Measurements from ENCODE around the gene PRODH.
"Not testable (repeated sequence)": the region's sequence is repeated elsewhere in the genome, so short reads cannot be mapped to it uniquely, and the experiment has no call there.

The PRODH gene

GRCh38 chr22:18957621-18958320 lies 21.7 kb upstream of the PRODH start:
- POLR2A ChIA-PET; H3K4me3 ChIP-seq (ENCODE audit: control insufficient read depth in 1 of 7, extremely low read depth in 1 of 7, insufficient read depth in 4 of 7, low read depth in 2 of 7, low read length in 6 of 7); DNase-seq; H3K27me3 ChIP-seq (replicated peaks in 2 of 5; ENCODE audit: control insufficient read depth in 4 of 5, insufficient read depth in 5 of 5, low read length in 4 of 5); H3K36me3 ChIP-seq (ENCODE audit: control insufficient read depth in 4 of 4, insufficient read depth in 4 of 4, low read length in 3 of 4); H3K27ac ChIP-seq (ENCODE audit: insufficient read depth in 1 of 2, low read depth in 1 of 2, low read length in 2 of 2, poor library complexity in 1 of 2, severe bottlenecking in 2 of 2); H3K4me1 ChIP-seq (ENCODE audit: control extremely low read depth in 1 of 4, control insufficient read depth in 4 of 4, insufficient read depth in 4 of 4, low read length in 3 of 4); H3K9me3 ChIP-seq (ENCODE audit: control extremely low read depth in 1 of 5, control insufficient read depth in 4 of 5, insufficient read depth in 2 of 5, low read depth in 1 of 5, low read length in 4 of 5): not testable (repeated sequence)
- 56% methylated on average over 7 of the region's 18 CpGs for WGBS (ENCODE audit: insufficient coverage)
- CTCF ChIA-PET, result interaction anchor here (0.6 kb wide), 1 partner anchor 534 kb away, joined by 4 read pairs; no protein-coding TSS in a partner anchor

- H3K9me3 ChIP-seq (ENCODE audit: control extremely low read depth in 1 of 5, control insufficient read depth in 4 of 5, insufficient read depth in 2 of 5, low read depth in 1 of 5, low read length in 4 of 5); H3K27ac ChIP-seq (ENCODE audit: insufficient read depth in 1 of 2, low read depth in 1 of 2, low read length in 2 of 2, poor library complexity in 1 of 2, severe bottlenecking in 2 of 2); DNase-seq; H3K36me3 ChIP-seq (ENCODE audit: control insufficient read depth in 4 of 4, insufficient read depth in 4 of 4, low read length in 3 of 4); CTCF ChIA-PET; H3K4me1 ChIP-seq (ENCODE audit: control extremely low read depth in 1 of 4, control insufficient read depth in 4 of 4, insufficient read depth in 4 of 4, low read length in 3 of 4); H3K4me3 ChIP-seq (ENCODE audit: control insufficient read depth in 1 of 7, extremely low read depth in 1 of 7, insufficient read depth in 4 of 7, low read depth in 2 of 7, low read length in 6 of 7); H3K27me3 ChIP-seq (replicated peaks in 2 of 5; ENCODE audit: control insufficient read depth in 4 of 5, insufficient read depth in 5 of 5, low read length in 4 of 5): not testable (repeated sequence)
- POLR2A ChIA-PET, result interaction anchor here (0.6 kb wide), 1 partner anchor 25 kb away, joined by 3 read pairs; no protein-coding TSS in a partner anchor
- 83% methylated on average over 5 of the region's 15 CpGs for WGBS (ENCODE audit: insufficient coverage)
Measured at GRCh38 chr22:18956956-18957355, 20.9 kb upstream of the PRODH start.

DNA sequence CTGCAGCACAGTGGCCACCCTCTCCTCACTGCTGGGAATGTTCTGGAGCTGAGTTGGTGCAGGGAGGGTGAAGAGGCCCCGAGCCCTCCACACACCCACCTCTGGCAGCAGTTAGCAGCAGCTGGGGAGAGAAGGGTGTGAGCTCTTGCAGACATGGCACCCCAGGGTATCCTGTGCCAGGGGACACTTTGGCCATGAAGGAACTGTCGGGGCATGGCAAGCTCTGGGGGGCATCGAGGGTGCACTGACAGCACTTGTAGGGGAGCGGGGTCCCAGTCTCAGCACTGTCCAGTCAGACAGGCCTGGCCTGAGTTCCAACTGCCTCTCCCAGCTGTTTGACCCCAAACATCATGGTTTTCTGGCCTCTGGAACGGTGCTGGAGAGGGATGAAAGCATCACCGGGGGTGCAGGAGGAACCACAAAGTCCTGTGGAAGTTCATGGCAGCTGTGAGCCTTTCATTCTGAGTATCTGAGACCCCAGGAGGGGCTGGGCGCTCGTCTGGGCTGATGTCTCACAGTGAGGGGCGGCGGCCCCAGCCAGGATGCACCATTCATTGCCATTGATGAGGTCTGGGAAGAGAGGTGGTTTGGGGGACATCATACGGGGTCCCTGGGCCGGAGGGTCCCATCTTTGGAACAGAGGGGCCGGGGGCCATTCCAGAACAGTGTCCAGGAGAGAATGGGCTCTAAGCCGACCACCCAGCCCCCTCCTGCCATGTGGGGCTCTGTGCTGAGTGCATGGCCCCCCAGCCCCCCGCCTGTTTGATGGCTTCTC lies 20.2 kb upstream of the PRODH start:
- CTCF ChIA-PET, result interaction anchor here (1.0 to 1.4 kb wide), 2 partner anchors 50 to 189 kb away, joined by 3 to 4 read pairs; partner anchors contain the start of genes DGCR6 and ESS2
- POLR2A ChIA-PET, result interaction anchor here (0.6 kb wide), 1 partner anchor 26 kb away, joined by 3 read pairs; no protein-coding TSS in a partner anchor

DNA sequence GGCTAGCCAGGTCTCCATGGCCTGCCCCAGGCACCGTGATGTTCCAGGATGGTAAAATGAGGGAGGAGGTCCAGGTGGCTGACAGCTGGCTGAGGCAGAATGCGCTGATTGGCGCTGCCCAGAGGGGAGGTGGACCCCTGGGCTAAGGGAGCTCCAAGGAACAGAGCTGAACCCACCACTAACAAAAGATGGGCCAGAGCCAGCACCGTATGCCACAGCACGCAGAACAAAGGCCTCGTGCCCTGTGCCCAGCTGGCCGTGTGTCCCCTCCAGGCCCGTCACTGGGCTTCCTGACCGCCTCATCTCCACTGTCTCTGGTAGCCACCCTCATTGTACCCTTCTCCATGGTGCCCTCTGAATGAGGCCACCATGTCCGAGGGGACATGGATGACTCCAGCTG lies 19.6 kb upstream of the PRODH start:
- no peaks in the 10 kb centered on the region for H3K4me1 ChIP-seq (ENCODE audit: control extremely low read depth in 1 of 4, control insufficient read depth in 4 of 4, insufficient read depth in 4 of 4, low read length in 3 of 4)
- no peak overlapping the region for H3K27ac ChIP-seq (ENCODE audit: insufficient read depth in 1 of 2, low read depth in 1 of 2, low read length in 2 of 2, poor library complexity in 1 of 2, severe bottlenecking in 2 of 2)
- no peaks in the 10 kb centered on the region for H3K9me3 ChIP-seq (ENCODE audit: control extremely low read depth in 1 of 5, control insufficient read depth in 4 of 5, insufficient read depth in 2 of 5, low read depth in 1 of 5, low read length in 4 of 5)
- 90% methylated on average over 9 of the region's 10 CpGs for WGBS (ENCODE audit: insufficient coverage)
- ChIA-PET CTCF (interaction anchor here (1.0 to 1.4 kb wide), 2 partner anchors 49 to 189 kb away, joined by 3 to 4 read pairs; partner anchors contain the start of genes DGCR6 and ESS2), POLR2A (no interaction called here)
- no peaks in the 10 kb centered on the region for H3K27me3 ChIP-seq (replicated peaks in 2 of 5; ENCODE audit: control insufficient read depth in 4 of 5, insufficient read depth in 5 of 5, low read length in 4 of 5)
- no peak for DNase-seq
- H3K4me3 ChIP-seq (ENCODE audit: control insufficient read depth in 1 of 7, extremely low read depth in 1 of 7, insufficient read depth in 4 of 7, low read depth in 2 of 7, low read length in 6 of 7), result no peak overlapping the region
- no peaks in the 10 kb centered on the region for H3K36me3 ChIP-seq (ENCODE audit: control insufficient read depth in 4 of 4, insufficient read depth in 4 of 4, low read length in 3 of 4)

More for the DNA sequence above, 20.2 kb upstream of the PRODH start:
- not testable (repeated sequence) for H3K4me1 ChIP-seq (ENCODE audit: control extremely low read depth in 1 of 4, control insufficient read depth in 4 of 4, insufficient read depth in 4 of 4, low read length in 3 of 4); H3K9me3 ChIP-seq (ENCODE audit: control extremely low read depth in 1 of 5, control insufficient read depth in 4 of 5, insufficient read depth in 2 of 5, low read depth in 1 of 5, low read length in 4 of 5); DNase-seq; H3K4me3 ChIP-seq (ENCODE audit: control insufficient read depth in 1 of 7, extremely low read depth in 1 of 7, insufficient read depth in 4 of 7, low read depth in 2 of 7, low read length in 6 of 7); H3K27ac ChIP-seq (ENCODE audit: insufficient read depth in 1 of 2, low read depth in 1 of 2, low read length in 2 of 2, poor library complexity in 1 of 2, severe bottlenecking in 2 of 2); H3K27me3 ChIP-seq (replicated peaks in 2 of 5; ENCODE audit: control insufficient read depth in 4 of 5, insufficient read depth in 5 of 5, low read length in 4 of 5); H3K36me3 ChIP-seq (ENCODE audit: control insufficient read depth in 4 of 4, insufficient read depth in 4 of 4, low read length in 3 of 4)
- 81% methylated on average over 5 of the region's 15 CpGs for WGBS (ENCODE audit: insufficient coverage)

GRCh38 chr22:18954990-18955571 lies 19.0 kb upstream of the PRODH start:
- 89% methylated on average over 13 of the region's 15 CpGs for WGBS (ENCODE audit: insufficient coverage)

GRCh38 chr22:18954303-18954989 lies 18.4 kb upstream of the PRODH start:
- CTCF ChIA-PET; H3K4me3 ChIP-seq (ENCODE audit: control insufficient read depth in 1 of 7, extremely low read depth in 1 of 7, insufficient read depth in 4 of 7, low read depth in 2 of 7, low read length in 6 of 7); H3K27me3 ChIP-seq (replicated peaks in 2 of 5; ENCODE audit: control insufficient read depth in 4 of 5, insufficient read depth in 5 of 5, low read length in 4 of 5); H3K4me1 ChIP-seq (ENCODE audit: control extremely low read depth in 1 of 4, control insufficient read depth in 4 of 4, insufficient read depth in 4 of 4, low read length in 3 of 4); H3K9me3 ChIP-seq (ENCODE audit: control extremely low read depth in 1 of 5, control insufficient read depth in 4 of 5, insufficient read depth in 2 of 5, low read depth in 1 of 5, low read length in 4 of 5); POLR2A ChIA-PET; H3K36me3 ChIP-seq (ENCODE audit: control insufficient read depth in 4 of 4, insufficient read depth in 4 of 4, low read length in 3 of 4); H3K27ac ChIP-seq (ENCODE audit: insufficient read depth in 1 of 2, low read depth in 1 of 2, low read length in 2 of 2, poor library complexity in 1 of 2, severe bottlenecking in 2 of 2): not testable (repeated sequence)
- peak; percentile 28 to 64 (median 61) for DNase-seq
- 12% methylated on average over 7 of the region's 14 CpGs for WGBS (ENCODE audit: insufficient coverage)

More at GRCh38 chr22:18954990-18955571, 19.0 kb upstream of the PRODH start:
- Histone ChIP-seq H3K27ac (ENCODE audit: insufficient read depth in 1 of 2, low read depth in 1 of 2, low read length in 2 of 2, poor library complexity in 1 of 2, severe bottlenecking in 2 of 2) (no peak overlapping the region), H3K9me3 (ENCODE audit: control extremely low read depth in 1 of 5, control insufficient read depth in 4 of 5, insufficient read depth in 2 of 5, low read depth in 1 of 5, low read length in 4 of 5) (no peaks in the 10 kb centered on the region), H3K36me3 (ENCODE audit: control insufficient read depth in 4 of 4, insufficient read depth in 4 of 4, low read length in 3 of 4) (no peaks in the 10 kb centered on the region), H3K4me3 (ENCODE audit: control insufficient read depth in 1 of 7, extremely low read depth in 1 of 7, insufficient read depth in 4 of 7, low read depth in 2 of 7, low read length in 6 of 7) (no peak overlapping the region), H3K27me3 (replicated peaks in 2 of 5; ENCODE audit: control insufficient read depth in 4 of 5, insufficient read depth in 5 of 5, low read length in 4 of 5) (no peaks in the 10 kb centered on the region), H3K4me1 (ENCODE audit: control extremely low read depth in 1 of 4, control insufficient read depth in 4 of 4, insufficient read depth in 4 of 4, low read length in 3 of 4) (no peaks in the 10 kb centered on the region)
- POLR2A ChIA-PET, result no interaction called here
- CTCF ChIA-PET, result interaction anchor here (1.0 to 1.4 kb wide), 2 partner anchors 48 to 190 kb away, joined by 3 to 4 read pairs; partner anchors contain the start of genes DGCR6 and ESS2
- no peak for DNase-seq
